Erythroblast (primary cell): Measurements from ENCODE around the gene BABAM2.
"Not testable (repeated sequence)": the region's sequence is repeated elsewhere in the genome, so short reads cannot be mapped to it uniquely, and the experiment has no call there.

ENCODE experiments used
- DNase-seq, 2 experiments: peaks; one replicate each; lab custom pipeline; 2025; lab: John Stamatoyannopoulos, UW
- GATA1 ChIP-seq: IDR thresholded peaks from 2 replicates; pipeline ENCODE4 v1.6.1; 2011; ENCODE audit warnings: low read depth, mild to moderate bottlenecking, control low read depth, low read length, moderate library complexity
- POLR2A ChIP-seq: IDR thresholded peaks from 2 replicates; pipeline ENCODE4 v1.6.1; 2011; ENCODE audit warnings: mild to moderate bottlenecking, low read length

Gene BABAM2

DNA sequence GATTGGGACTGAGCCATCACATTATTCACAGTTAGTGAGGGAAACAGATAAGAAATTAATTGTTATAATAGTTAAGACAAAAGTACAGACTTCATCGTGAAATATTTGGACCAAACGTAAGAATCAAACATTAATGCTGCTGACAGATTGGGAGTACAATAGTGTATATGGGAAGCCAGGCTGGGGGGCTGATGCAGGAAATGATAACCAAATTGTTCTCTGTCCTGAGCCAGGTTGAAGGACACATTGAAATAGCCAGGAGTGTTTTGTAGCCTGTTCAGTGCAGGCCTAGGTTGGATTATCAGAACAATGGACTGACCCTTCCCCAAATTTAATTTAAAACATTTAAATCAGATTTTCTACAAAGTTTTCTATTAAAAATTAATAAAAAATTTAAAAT lies 203.2 kb downstream of the BABAM2 start:
- TF ChIP-seq POLR2A (no peak), GATA1 (no peak)
- DNase-seq, result no peak

DNA sequence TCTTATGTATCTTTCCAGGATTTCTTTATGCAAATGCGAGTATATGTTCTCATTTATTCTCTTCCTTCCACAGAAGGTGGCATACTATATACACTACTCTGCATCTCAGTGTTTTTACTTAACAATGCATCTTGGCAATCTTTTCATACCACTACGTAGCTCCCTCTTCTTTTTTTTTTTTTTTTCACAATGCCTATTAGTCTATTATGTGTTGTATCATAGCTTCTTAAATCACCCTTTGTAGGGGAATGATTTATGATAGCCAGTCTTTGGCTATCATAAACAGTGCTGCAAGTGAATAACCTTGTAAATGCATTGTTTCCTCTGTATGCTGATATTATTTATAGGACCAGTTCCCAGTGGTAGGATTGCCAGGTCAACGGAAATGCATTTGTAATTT lies 204.2 kb downstream of the BABAM2 start:
- TF ChIP-seq POLR2A (no peak), GATA1 (no peak)

DNA sequence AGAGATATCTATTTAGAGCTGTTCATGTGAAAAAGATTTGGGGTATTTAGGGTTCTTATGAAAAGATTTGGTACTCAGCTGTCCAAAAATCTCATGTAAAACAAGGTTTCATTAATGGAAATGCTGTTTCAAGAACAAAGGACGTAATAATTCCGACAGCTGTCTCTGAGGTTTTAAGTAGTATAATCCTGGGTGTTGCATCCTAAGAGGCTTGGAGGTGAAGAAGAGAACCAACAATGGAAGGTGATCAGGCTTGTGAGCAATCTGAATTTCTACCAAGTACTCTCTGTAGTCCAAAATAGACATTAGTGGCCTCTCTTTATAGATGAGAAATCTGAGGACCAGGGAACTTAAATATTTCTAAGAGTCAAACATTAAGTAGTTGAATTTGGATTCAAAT lies 205.1 kb downstream of the BABAM2 start:
- TF ChIP-seq POLR2A (no peak), GATA1 (no peak)
- DNase-seq, result no peak

More for the DNA sequence above, 204.2 kb downstream of the BABAM2 start:
- DNase-seq, result no peak

DNA sequence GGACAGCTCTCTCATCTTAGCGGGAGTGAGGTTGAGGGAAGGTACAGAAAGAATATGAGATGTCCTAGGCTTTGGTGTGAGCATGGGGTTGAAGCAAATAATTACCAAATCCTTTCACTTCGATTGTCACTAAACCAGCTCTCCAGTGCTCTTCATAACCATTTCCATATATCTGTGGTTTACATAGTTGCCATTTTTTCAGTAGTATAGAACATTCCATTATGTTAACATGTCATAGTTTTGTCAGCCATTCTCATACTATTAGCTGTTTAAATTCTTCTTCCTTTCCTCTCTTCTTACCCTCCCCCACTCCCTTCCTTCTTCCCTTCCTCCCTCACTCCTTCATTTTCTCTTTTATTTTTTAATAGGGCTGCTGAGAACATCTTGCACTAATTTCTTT lies 205.9 kb downstream of the BABAM2 start:
- no peak for DNase-seq

DNA sequence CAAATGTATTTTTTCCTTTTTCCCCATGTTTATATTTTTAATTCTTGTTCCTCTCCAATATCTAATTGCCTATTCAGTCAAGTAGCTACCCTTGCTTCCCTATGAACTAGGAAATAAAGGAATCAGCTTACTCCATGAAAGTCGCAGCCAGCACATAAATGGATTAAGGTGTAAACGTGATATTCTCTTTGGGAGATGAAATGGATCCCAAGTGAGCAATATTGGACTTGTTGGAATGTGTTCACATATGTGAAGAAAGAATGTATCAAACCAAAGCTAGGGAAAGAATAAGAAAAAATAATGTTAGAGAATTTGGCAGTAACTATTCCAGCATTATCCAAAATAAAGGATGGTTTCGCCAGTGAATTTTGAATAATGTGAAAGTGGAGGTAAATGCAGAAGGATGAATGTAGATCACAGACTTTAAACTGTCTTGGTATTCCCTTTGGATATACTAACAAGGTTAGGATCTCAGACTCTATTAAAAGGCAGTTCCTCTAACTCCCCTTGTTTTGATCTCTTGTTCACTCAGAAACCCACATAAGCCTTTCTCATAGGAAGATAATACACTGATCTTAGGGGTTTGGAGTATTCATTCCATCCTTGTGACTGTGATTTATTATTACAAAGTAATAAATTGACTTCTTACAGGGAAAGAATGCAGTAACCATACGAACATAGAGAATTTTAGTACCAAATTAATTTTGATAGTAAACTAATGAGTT lies 208.1 kb downstream of the BABAM2 start:
- TF ChIP-seq POLR2A, result no peak
- TF ChIP-seq GATA1, result no peak
- DNase-seq, result no peak

More for the DNA sequence above, 205.9 kb downstream of the BABAM2 start:
- TF ChIP-seq POLR2A, result no peak
- TF ChIP-seq GATA1, result no peak

DNA sequence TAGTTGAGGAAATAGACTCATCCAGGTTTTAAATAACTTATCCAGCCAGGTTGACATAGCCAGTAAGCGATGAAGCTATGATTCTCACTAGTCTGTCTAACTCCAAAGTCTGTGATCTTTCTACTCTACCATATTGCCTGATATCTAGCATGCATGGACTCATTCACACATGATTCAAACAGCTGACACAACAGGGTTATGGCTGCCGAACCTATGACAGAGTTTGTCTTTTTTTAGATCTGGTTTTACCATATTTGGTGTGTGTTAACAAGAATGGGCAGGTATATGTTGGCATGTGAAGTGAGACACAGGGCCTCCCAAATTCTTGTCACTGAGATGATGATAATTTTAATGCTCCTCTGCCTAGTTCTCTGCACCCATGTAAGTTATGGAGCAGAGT lies 210.6 kb downstream of the BABAM2 start:
- TF ChIP-seq POLR2A (no peak), GATA1 (no peak)
- DNase-seq, result no peak

DNA sequence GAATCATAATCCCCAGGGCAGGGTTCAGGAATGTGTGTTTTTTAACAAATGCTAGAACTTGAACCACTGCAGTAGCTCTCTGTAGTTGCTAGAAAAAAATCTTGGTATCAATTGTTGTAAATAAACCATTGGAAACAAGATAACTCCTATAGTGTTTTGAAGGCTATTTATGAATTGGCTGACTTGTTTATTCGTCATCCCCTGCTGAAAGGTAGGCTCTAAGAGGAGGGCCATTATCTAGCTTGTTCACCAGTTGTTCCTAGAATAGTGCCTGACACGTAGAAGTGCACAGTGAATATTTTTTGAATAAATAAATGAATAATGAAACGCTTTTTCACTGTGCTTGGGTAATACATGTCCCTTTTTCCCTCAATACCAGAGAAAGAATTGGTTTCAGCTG lies 211.4 kb downstream of the BABAM2 start:
- no peak for TF ChIP-seq POLR2A
- no peak for DNase-seq

DNA sequence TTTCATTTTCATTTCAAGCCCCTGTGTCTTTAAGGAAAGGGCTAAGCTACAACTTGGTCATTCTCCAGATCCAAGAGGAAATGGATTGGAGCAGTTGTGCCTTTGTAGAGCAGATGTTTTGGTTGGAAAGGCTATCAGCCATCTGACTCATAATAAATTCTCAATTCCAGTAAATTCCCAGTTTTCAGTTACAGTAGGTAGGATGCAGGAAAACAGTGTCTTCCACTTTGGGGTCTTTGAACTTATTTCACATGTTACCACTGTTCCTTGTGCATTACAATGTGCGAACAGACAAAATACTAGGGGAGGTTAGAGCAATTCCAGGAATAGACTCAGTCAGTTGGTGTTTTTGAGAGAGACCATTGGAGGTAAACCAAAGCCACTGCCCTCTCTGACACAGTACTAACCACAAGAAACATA lies 211.9 kb downstream of the BABAM2 start:
- DNase-seq, result no peak
- no peak for TF ChIP-seq GATA1
- no peak for TF ChIP-seq POLR2A

DNA sequence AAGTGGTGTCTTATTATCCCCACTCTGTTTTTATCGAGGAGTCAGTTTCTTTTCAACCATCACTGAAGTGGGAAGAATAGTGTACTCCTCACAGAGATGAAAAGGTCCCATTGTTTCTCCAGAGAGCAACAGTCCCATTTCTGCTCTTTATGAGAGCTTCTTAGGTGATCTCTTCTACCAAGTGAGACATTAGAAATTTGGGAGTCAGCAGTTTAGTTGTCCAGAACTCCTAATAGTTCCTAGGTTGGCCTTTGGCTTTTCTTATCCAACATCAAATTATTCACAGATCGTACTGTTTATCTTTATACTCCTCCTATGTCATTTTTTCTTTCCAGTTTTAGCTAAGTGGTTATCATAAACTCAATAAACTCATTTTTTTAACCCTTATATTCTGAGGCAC lies 213.1 kb downstream of the BABAM2 start:
- TF ChIP-seq GATA1 (no peak), POLR2A (no peak)

DNA sequence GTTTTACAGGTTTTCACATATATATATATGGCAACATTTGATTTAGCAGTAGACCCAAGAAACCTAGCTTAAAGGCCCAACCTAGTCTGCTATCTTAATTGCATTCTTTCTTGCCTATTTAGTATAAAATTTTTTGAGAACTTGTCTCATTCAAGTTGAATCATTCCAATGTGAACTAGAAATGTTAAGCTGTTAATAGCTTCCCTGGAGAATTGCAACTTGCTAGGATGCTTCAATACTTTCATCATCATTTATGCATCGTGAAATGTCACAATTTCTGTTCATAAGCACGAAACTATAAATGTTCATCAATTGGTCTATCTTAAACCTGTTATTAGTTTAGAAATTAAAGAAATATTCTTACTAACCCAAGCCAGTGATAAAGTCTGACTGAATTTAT lies 217.6 kb downstream of the BABAM2 start:
- TF ChIP-seq POLR2A (no peak), GATA1 (no peak)
- no peak for DNase-seq

More for the DNA sequence above, 213.1 kb downstream of the BABAM2 start:
- no peak for DNase-seq

DNA sequence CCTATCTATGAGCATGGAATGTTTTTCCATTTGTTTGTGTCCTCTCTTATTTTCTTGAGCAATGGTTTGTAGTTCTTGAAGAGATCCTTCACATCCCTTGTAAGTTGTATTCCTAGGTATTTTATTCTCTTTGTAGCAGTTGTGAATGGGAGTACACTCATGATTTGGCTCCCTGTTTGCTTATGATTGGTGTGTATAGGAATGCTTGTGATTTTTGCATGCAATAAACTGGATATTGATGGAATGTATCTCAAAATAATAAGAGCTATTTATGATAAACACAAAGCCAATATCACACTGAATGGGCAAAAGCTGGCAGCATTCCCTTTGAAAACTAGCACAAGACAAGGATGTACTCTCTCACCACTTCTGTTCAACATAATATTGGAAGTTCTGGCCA lies 223.2 kb downstream of the BABAM2 start:
- DNase-seq, result not testable (repeated sequence)

DNA sequence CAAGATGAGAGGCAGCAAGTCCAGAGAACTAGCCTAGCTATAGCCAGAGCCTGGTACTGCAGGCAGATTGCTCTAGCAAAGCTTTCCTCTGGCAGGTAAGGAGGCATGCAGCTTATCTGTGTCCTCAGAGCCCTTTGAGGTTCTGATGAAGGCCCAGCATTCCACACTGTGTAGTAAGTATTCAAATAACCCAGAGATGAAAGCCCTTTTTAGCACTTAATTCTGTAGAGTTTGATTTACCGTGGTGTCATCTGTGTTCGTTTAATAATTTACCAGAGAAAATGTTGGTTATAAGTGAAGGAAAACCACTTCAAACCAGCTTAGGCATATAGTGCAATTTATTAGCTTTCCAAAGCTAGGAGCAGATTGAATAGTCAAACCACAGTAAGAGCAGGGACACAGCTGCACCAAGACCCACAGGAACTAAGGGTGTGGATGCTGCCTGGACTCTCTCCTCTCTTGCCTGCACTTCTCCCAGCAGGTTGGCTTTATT lies 226.6 kb downstream of the BABAM2 start:
- DNase-seq, result no peak
- no peak for TF ChIP-seq POLR2A
- no peak for TF ChIP-seq GATA1

DNA sequence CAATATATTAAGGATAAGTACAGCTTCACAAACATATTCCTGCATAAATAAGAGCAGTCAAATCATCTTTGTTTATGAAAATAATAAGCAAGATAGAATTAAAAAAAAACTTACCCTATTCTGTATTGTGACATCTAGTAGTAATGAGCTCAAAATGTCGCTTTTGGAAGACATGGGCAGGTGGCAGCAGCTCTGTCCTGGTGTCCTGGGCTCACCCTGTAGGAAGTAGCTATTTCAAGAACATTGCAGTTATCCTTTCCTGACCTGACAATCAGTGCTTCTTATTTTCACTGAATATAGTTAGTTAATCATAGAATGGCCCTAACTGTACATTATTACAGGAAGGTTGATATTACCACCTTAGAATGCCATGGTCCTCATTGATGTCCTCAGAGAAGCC lies 229.1 kb downstream of the BABAM2 start:
- TF ChIP-seq GATA1 (no peak), POLR2A (no peak)
- DNase-seq, result no peak

DNA sequence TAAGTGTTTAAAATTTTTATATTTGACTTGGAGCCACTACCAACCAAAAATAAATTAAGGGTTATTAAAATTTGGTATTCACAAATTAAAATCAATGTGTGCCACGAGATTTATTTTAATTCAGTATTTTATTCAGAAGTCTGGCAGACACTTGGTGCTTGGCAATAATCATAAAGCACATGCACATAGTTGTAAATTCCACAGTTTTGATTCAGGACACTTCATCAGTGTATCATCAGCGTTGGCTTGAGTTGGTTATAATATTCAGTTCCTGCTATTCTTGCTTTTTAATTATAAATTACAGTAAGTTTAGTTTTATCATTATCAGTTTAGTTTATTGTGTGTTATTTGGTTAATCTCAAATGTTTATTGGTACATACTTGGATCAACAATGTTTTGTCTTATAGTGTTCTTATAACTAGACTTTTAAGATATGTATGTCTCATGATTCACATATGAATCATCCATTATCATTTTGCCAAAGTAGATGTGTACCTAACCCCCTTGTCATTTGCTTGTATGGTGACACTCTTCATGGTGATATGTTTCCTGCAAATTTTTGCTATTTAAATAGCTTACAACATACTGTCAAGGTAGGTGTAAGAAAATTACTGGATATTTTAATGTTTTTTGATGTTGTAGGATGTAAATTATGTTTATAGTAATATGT lies 237.9 kb downstream of the BABAM2 start:
- TF ChIP-seq GATA1 (no peak), POLR2A (no peak)
- no peak for DNase-seq
